T follicular helper cell (primary cell): Measurements from ENCODE around the gene SNCAIP.
"Not testable (repeated sequence)": the region's sequence is repeated elsewhere in the genome, so short reads cannot be mapped to it uniquely, and the experiment has no call there.

ENCODE experiments used
- DNase-seq: peaks from one replicate; pipeline ENCODE4 v3.0.0-alpha.2; 2020; ENCODE audit warnings: low read depth

The SNCAIP gene

DNA sequence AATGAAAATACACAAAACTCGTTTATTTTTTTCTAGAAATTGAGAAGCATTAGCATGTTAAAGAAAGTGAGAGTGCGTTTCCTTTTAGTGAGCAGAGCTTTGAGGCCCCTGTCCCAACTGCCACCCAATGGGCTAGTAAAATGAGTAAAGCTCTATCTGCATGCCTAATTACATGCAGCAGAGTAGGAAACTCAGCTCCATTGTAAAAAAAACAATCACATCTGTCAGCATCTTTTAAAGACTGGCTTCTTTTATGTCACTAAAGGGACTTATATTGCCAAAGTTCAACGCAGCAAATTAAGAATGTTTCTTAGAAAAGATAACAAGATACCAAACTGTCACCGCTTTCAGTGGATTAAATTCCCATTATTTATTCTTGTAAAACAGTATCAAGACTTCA, 154.0 kb downstream of the SNCAIP start:
- DNase-seq: no peak

- DNase-seq: no peak
Observed at GRCh38 chr5:122468351-122469116, 156.5 kb downstream of the SNCAIP start.

- no peak for DNase-seq
Observed at GRCh38 chr5:122469384-122469919, 157.4 kb downstream of the SNCAIP start.

GRCh38 chr5:122470365-122470764, 158.3 kb downstream of the SNCAIP start:
- no peak for DNase-seq

DNA sequence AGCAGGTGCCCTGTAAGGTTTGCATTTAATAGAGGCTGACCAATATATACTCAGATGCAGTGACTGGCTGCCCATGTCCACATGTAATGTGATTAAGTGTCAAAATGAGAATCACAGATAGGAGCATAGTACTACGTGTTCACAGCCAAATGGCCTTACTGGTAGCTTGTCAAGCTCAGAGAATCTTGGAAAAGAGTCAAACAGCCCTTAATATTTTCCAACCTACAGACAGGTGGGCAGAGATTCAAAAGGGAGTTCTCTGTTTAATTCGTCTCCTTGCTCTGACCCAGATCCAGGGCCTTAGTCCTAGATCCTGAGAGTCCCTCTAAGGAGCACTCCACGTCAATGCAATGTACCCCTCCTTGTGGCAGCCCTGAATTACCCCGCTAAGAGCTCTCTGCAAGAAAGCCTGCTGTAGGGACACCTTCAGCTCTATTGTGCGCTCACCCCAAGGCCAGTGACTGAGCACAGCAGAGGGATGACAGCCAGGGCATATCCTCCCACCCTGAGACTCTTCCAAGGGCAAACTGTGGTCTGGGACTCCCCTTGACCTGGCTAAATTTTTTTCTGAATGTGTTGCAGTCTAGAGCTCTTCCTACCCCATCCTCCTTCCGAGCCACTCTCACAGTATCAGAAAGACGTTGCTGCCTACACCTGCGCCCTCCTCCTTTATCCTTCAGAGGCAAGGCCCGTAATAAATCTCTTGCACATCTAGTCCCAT, 159.2 kb downstream of the SNCAIP start:
- DNase-seq: no peak

DNA sequence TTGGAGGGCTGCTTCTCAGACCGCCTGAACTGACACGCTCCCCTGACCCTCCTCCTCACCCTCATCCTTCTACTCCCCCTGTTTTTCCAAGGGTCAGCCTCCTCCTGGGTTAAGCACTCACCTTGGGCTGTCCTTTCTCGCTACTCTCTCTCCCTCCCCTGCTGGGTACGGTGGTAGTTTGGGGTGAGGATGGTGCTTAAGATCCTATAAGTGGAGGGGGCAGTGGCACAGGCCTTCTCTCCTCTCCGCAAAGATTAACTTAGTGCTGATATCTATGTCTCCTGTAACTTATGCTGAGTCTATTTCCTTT, 159.7 kb downstream of the SNCAIP start:
- DNase-seq: no peak

GRCh38 chr5:122473138-122473843, 161.3 kb downstream of the SNCAIP start:
- no peak for DNase-seq

DNA sequence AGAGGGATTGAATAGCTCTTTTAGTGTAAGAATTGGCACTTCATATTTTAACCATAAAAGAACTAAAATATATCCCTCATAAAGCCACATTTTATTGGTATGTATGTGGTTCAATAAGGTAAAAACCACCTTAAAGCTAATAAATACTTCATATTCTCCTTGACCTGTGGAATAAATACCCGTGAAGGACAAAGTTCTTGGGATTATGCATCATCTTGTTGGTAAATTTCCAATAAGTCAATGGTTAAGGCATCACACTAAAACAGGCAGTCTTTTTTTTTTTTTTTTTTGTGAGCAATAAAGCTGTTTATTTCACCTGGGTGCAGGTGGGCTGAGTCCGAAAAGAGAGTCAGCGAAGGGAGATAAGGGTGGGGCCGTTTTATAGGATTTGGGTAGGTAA, 161.9 kb downstream of the SNCAIP start:
- no peak for DNase-seq

- no peak for DNase-seq
Observed at GRCh38 chr5:122478741-122479442, 166.9 kb downstream of the SNCAIP start.

DNA sequence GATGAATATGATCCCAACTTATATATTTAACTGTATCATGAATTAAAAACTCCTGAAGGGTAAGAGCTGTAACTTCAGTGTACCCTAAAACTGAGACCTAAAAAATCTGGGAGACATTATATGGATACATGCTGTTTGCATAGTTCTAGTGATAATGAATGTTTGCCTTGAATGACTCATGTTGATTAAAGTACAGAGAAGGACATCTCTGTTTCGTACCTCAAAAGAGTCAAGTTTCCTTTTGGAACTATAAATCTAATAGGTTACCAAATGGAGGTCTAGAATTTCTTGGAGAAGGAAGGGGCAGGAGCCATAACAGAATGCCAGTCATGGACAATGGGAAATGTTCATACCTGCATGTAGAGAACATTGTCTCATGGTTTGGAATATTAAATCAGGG, 168.1 kb downstream of the SNCAIP start:
- no peak for DNase-seq

DNA sequence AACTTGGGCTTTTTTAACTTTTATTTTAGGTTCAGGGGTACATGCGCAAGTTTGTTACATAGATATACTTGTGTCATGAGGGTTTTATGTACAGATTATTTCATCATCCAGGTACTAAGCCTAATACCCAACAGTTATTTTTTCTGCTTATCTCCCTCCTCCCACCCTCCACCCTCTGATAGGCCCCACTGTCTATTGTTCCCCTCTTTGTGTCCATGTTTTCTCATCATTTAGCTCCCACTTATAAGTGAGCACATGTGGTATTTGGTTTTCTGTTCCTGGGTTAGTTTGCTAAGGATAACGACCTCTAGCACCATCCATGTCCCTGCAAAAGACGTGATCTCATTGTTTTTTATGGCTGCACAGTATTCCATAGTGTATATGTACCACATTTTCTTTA, 172.1 kb downstream of the SNCAIP start:
- no peak for DNase-seq

GRCh38 chr5:122485226-122485625, 173.2 kb downstream of the SNCAIP start:
- DNase-seq: no peak

DNA sequence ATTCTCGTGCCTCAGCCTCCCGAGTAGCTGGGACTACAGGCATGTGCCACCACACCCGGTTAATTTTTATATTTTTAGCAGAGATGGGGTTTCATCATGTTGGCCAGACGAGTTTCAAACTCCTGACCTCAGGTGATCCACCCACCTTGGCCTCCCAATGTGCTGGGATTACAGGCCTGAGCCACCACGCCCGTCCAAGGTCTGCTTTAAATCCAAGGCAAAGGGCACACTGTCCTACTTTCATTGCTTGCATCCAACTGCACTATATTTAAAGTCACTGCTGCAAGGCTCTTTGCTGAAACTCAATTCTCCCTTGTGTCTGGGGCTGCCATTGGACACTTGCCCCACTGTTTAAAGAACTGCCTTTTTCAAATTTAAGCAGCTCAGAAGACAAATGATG, 174.6 kb downstream of the SNCAIP start:
- not testable (repeated sequence) for DNase-seq

- no peak for DNase-seq
Observed at GRCh38 chr5:122490718-122491117, 178.7 kb downstream of the SNCAIP start.

DNA sequence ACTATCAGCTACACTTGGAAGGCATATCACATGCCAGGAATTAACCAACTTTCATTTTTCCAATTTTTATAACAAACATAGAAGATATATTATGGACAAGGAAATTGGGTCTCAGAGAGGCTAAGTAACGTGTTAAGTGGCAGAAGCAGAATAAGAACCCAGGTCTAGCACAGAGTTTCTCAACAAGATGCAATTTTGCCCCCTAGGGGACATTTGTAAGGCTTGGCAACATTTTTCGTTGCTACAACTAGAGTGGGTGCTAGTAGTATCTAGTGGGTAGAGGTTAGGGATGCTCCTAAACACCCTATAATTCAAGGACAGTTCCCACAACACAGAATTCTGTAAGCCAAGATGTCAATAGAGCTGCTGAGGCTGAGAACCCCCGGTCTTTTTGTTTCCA, 180.6 kb downstream of the SNCAIP start:
- no peak for DNase-seq

DNA sequence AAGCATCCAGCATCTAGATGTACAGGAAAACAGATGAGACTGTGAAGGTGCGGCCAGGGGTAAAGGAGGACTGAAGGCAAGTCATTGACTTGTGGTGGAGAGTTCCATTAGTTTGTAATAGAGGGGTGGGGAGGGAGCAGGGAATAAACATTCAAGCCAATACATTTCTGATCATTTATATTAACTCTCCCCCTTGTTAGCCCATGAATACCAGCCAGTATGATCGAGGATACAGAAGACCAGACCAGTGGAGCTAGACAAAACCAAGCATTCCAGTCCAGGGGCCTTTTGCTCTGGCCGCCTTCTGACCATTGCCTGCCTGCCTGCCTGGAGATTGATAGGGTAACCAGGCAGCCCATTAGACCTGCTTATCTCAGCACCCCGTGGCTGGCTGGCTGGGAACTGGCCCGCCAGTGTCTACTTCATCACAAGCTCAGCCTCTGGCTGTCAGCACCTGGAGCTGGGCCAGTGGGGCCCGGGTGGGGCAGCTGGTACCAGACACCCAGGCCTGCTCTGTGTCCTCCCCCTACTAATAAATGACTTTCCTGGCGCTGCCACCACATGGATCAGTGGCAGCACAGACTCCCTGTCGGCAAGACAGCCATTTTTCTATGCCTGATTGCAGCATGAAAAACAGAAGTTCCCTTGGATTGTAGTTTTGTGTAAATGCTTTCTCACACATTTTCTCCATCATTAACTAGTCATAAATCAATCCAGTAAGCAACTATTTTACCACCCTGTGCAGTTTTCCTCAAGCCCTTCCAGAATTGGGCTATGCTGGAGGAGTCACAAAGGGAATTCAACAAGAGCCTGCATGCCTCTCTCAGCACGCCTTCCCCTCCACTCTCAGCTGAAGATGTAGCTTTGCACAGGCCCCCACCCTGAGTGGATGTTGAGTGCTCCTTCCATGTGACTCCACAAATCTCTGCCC, 181.3 kb downstream of the SNCAIP start:
- no peak for DNase-seq

- DNase-seq: no peak
Observed at GRCh38 chr5:122494109-122494508, 182.1 kb downstream of the SNCAIP start.

- DNase-seq: no peak
Observed at GRCh38 chr5:122498163-122498562, 186.1 kb downstream of the SNCAIP start.

GRCh38 chr5:122499585-122499984, 187.5 kb downstream of the SNCAIP start:
- DNase-seq: no peak

DNA sequence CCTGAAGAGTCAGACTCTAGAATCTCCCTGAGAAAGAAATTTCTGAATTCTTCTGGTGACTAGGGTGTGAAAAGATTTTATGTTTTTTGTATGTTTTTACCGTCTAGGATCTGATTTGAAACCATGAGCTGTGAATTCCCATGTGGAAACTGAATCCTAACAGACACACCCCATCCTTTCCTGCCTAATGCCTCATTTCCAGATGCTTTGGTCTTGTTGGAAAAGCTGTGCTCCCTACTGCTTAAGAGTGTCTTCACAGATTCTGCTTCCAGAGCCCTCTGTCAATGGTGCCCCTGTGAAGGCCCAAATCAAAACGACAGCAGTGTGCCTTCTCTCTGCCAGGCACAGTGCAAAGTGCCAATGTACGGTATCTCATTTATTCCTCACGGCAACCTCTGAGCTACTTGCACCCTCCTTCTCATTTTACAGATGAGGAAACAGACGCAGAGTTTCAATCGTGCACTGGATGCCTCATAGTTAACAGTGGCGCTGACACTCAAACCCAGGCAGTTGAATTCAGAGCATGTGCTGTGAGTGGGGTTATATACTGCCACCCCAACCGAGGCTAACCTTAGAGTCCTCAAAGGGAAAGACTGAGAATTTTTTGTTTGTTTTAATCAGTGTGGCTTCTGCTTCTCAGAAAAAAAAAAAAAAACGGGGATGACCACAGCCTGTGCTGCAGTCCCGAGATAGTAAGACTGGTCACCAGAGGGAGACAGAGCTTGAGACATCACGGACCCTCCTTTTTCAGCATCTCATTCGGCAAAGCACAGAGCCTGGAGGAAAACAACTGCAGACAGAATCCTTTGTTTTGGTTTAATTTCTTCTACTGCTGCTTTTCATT, 188.4 kb downstream of the SNCAIP start:
- DNase-seq: no peak
